ENCODE data around the gene NUDT4B.
"Not testable (repeated sequence)": the region's sequence is repeated elsewhere in the genome, so short reads cannot be mapped to it uniquely, and the experiment has no call there.

The NUDT4B gene

DNA sequence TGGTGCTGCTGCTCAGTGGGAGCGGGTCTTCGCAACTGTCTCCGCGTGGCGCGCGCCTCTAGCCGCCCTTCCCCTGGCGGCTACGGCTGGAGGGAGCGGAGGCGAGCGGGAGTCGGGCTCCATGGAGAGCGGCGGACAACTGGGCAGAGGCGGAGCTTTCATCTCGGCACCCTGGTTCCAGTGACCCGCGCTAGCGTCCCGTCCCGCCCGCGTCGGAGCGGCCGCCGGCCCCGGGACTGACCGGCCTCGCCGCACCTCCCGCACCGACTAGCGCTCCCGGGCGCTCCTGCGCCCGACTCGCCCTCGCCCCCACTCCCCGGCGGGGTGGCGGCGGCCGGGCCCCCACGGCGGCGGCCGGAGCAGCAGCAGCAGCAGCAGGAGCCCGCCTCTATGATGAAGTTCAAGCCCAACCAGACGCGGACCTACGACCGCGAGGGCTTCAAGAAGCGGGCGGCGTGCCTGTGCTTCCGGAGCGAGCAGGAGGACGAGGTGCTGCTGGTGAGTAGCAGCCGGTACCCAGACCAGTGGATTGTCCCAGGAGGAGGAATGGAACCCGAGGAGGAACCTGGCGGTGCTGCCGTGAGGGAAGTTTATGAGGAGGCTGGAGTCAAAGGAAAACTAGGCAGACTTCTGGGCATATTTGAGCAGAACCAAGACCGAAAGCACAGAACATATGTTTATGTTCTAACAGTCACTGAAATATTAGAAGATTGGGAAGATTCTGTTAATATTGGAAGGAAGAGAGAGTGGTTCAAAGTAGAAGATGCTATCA is at the start of gene NUDT4B:
Gene NUDT4B (plus strand): TSS at position 212 of the 772 bp plus-strand sequence. CDS start 179 bp downstream, at position 391.
- not testable (repeated sequence) for DNase-seq (ENCODE audit: low read depth)

DNA sequence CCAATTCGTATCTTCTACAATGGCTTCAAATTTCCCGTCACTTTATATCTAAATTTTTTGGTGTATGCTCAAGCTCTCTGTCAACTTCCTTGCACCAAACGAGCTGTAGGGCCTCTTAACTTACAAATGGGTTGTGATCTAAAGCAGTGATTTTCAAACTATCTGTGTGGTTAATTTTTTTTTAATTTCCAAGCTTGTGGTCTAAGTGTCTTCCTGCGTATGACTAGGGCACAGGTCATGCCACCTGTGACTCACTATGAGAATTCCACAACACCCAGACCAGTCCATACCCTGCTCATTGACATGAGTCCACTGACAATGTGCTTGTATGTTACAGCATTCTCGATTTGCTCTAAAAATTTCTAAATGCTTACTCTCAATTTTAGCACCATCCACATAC is 49.2 kb upstream of the NUDT4B start:
- DNase-seq (ENCODE audit: low read depth), result not testable (repeated sequence)

DNA sequence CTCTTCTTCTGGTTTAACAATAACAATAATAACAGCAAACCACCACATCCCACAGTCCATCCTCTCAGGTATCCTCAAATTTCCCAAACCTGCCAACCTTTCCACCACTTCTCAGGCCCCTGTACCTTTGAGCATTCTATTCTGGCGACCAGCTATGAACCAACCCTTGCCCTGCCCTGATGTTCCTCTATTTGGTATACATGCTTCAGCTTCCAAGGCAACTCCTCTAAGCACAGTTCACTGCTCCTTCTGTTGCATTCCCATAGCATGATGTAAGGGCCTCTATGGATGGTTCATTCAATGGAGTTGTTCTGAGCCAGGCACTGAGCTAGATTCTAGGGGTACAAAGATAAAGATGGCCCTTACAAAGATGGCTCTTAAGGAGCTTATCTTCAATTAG is 46.3 kb upstream of the NUDT4B start:
- DNase-seq (ENCODE audit: low read depth), result not testable (repeated sequence)

DNA sequence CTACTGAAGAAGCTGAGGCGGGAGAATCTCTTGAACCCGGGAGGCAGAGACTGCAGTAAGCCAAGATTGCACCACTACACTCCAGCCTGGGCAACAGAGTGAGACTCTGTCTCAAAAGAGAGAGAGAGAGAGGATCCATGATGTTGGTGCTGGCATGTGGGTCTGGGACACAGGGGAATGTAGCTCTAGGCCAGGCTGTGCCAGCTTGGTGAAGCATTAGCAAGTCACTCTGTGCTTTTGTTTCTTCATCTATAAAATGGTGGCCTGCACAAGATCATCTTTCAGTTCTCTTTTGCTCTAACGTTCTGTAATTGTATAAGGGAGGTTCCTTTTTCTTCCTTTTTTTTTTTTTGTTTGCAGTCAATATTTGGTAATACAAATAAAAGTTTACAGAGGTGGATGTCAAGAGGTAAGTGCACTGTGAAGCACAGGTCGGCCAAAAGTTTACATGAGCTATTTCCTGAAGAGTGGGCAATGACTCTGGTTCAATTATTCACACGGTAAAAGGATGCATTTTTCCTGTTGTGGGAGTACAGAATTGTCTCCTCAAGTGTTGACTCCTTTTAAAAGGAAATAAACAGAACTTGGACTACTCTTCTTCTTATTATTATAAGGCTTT is 44.5 kb upstream of the NUDT4B start:
- DNase-seq (ENCODE audit: low read depth), result not testable (repeated sequence)

DNA sequence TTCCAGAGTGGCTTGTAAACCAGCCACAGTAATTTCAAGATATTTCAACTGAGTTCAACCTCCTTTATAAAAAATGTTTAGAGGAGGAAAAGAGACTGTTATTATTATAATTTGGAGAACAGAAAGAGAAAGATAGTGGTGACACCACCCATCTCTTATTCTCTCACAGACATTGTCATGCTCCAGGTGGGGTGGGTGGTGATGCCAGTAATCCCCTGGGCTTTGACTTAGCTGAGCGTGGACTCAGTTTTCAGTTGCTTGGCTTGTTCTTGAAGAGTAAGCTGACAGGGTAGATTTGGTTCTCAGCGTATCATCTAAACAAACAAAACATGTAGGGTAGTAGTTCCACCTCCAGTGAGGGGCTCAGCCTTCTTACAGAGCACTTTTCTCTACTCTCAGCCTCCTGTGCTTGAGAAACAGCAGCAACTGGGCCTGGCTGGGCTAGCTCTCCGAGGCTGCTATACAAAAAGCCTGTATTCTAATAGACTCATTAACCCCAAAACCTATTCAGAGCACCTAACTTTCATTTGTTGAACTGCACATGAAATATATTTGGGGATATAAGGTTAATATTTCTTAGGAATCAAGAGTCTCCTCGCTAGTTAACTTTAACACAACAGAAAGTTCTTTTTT is 43.1 kb upstream of the NUDT4B start:
- not testable (repeated sequence) for DNase-seq (ENCODE audit: low read depth)

DNA sequence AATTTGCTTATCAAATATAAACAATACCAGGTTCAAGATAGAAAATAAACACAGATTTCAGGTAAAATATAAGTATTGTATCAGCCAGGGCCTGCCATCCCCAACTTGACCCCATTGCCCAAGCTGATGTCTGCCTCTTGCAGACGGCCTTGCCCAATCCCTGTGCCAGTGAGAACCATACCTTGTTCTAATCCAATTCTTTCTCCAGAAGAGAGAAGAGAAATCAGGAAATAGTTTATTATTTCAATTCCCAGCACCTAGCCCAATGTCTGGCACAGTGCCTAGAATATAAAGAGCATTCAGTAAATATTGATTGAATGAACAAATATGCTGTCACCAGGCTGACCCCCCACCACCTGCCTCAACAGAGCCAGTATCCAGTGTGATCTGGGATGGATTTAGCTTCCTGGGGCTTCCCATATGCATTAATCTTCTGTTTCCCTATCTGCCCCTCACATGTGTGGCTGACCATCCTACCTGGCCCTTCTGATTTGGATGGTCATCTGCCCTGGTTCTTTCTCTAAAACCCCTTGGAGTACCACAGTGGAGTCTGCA is 39.7 kb upstream of the NUDT4B start:
- not testable (repeated sequence) for DNase-seq (ENCODE audit: low read depth)

DNA sequence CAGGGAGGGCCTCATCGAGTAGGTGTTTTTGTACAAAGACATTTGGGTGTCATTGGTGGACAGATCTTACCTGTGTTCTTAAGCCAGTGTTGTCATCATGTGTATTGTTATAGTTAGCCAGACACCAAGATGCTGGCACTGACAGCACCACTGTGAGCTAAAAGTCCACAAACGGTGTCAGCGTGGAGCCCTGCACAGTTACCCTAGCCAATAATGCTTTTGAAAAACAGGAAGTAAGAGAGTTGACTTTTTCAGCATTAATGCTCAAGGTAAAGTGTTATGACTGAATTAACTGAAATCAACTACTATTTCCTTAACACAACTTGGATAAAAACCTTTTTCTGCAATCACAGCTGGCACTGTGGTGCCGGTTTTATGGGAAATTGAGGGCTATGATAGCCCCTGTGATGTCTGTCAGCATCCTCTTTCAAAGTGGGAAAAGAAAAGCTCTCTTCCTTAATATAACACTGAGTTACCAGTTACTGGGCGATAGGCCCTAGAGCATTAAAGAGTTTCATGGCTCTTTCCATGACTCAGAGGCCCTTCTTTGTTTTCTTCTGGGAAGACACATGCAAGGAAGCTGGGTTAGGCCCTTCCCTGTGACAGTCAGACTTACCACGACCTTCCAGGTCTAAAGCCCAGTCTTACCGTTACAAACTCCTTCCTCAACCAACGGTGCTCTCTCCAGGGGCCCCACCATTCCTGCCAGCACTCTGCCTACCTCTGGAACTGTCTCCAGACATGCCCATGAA is 37.6 kb upstream of the NUDT4B start:
- not testable (repeated sequence) for DNase-seq (ENCODE audit: low read depth)

DNA sequence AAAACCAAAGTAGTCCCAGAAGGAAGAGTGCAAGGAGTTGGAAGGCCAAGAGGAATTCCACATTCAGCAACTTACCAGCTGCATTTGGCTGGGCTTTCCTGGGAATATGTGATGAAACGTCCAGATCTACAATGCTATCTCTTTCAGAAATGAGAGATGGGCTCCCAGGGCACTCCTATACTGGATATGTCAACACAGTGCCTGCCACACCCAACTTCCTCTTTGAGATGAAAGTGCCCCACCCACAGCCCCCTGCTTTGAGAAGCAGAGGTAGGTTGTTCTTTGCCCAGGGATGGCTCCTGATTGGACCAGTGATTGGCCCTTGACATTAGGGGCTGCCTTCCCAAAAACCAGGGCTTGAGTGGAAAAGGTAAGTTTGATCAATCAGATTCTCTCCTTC is 36.2 kb upstream of the NUDT4B start:
- not testable (repeated sequence) for DNase-seq (ENCODE audit: low read depth)

DNA sequence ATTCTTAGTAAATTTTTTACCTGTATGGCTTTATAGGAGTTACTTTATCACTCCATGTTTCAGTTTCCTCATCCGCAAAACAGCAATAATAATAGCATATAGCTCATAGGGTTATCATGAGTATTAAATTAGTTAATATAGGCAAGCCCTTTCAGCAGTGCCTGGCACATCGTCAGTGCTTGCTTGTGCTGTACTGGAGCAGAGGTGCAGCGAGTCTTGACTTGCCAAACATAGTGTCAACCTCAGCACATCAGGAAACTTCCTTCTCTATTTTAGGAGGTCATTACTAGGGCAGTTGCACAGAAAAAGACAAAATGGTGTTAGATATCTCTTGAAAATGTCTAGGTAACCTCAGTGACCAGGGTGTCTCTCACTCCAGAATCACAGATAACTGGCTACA is 33.1 kb upstream of the NUDT4B start:
- not testable (repeated sequence) for DNase-seq (ENCODE audit: low read depth)

DNA sequence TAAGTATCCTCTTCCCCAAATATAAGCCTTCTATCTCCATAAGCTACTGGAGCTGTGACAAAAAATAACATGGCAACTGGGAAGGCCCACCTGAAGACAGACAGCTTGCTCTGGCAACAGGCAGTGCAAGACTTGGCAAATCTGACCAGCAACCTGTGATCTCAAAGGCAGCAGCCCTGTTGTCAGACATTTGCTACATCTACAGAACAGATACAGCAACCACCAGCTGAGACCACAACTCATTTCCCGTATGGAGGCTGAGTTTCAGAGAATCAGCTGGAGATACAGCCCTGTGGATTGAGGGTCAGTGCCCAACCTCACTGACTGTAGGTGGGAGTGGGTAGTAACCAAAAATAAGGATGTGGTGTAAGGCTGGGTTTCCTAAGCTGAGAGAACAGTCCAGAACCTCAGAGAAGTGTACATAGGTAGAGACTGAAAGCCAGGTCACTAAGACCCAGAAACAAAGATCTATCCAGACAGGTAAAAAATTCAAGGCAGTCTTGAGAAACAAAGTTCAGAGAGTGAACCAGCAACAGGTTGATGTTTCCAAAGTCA is 31.5 kb upstream of the NUDT4B start:
- not testable (repeated sequence) for DNase-seq (ENCODE audit: low read depth)

DNA sequence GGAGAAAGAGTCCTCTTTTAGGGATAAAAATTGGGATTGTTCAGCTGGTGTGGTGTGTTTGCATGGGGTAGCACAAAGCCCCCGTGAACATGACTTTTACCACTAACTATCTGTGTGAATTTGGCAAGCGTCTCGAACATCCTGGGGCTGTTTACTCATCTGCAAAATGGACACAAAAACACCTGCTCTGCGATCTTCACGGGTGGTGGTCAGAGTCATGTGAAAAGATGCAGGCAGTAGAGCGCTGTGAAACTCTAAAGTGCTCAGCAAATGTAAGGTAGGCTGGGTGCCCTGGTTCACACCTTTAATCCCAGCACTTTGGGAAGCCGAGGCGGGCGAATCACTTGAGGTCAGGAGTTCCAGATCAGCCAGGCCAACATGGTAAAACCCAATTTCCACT is 27.7 kb upstream of the NUDT4B start:
- DNase-seq (ENCODE audit: low read depth), result not testable (repeated sequence)

DNA sequence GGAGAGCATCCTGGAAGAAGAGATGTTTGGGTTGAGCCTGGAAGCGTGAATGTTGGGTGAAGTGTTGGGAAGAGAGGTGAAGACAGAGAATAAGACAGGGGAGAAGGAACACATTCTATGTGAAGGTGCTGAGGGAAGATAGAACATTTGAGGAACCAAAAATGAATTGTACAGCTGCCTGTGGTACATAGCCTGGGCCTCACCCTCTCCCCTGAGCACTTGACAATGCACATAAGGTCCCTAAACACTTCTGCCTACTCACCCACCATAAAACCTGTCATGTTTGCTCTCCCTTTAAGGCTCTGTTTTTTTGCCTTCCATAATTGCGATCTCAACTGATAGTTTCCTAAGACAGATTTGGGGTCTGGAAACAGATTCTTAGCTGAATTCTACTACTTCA is 25.8 kb upstream of the NUDT4B start:
- DNase-seq (ENCODE audit: low read depth), result not testable (repeated sequence)

DNA sequence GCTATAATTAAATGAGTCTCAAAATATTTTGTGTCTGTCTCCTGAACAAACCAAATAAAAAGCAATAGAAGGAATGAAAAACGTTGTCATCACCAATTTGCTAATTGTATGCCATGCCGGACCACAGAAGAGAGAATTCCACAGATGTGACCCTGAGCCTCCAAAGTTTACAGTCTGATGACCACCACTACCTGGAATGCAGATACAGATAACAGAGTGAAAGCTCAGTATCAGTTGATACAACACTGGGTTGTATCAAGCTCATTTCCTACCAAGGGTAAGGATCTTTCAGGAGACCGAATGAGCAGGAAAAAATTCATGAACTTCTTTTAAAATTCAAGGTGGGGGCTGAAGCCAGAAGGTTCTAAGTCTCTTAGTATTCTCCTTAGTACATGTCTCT is 25.1 kb upstream of the NUDT4B start:
- not testable (repeated sequence) for DNase-seq (ENCODE audit: low read depth)

DNA sequence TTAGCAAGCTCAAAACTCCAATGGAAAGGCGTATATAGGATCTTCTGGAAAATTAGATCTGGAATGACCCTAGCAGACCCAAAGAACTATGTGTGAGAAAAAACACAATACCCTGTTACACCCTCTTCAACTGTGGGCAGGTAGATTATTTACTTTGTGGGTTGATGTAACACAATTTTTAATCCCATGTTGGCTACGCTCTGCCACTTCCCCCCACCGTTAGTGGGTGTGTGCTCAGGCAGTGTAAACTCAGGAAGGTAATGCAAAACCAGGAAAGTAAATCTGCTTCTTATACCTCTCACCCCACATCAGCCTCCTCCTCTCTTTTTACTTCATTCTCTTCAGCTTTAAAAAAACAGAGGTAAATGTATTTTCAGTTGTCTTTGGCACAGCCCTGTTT is 23.7 kb upstream of the NUDT4B start:
- DNase-seq (ENCODE audit: low read depth), result not testable (repeated sequence)

DNA sequence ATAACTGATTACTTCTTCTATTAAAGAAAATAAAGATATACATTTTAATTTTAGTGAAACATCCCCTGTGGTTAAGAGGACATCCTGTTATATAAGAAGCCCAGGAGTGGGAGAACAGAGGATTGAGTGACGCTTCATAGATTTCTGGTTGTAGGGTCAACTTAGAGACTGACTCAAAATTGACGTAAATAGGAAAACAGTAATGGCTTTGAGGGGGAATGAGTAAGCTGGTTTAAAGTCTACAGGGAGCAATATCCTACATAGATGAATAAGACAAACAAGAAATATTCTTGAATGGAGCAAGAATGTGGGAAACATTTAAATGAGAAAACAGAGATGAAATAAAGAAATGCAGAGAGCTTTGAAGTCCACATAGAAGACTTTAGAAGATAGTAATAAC is 20.7 kb upstream of the NUDT4B start:
- not testable (repeated sequence) for DNase-seq (ENCODE audit: low read depth)

DNA sequence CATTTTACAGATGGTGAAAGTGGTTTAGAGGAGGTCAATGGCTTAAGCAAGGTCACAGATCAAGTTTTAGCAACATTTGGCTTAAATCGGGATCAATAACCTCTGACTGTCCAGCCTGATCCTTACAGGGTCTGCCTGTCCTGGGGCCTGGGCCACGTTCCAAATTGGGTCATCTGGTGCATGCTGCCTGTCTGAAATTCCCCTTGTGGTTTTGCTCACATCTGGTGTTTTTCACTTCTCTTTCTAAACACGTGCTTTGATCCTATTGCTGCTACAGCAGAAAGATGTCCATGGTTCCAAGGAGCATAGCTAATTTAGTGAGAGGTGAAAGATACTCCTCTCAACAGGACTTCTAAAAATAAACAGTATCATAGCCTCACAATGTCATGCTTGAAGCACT is 19.4 kb upstream of the NUDT4B start:
- not testable (repeated sequence) for DNase-seq (ENCODE audit: low read depth)

DNA sequence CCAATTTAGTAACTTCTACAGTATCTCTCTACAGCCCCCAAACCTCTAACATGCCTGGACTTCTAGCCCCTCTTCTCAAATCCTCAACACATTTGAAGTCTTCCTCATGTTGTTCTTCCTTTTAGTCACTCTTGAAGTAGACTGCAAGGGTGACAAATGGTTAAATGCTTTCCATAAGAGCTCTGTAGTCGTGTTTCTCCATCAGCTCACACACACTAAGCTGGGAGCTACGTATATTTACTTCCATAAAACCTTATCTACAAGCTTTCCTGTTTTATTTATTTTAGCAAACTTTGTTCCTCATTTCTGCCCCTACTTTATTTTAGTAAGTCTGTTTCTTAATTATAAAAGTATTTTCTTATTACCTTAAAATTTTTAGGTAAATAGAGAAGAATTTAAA is 19.0 kb upstream of the NUDT4B start:
- DNase-seq (ENCODE audit: low read depth), result not testable (repeated sequence)

DNA sequence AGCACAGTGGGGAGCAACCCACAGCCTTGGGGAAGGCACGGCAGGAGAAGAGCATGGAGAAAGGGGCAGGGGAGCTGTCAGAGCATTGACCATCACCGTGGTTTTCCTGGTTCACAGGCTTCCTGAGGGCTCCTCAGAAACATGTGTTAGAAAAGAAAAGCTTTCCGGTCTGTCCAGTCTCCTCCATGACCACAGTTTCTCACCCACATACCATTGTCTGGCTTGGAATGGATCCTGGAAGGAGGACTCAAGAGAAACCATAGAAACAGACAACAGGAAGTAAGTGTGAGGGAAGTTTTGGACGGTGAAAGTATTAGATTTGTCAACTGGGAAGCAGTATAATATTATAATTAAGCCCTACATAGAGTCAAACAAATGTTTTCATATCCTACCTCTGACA is 16.3 kb upstream of the NUDT4B start:
- not testable (repeated sequence) for DNase-seq (ENCODE audit: low read depth)

DNA sequence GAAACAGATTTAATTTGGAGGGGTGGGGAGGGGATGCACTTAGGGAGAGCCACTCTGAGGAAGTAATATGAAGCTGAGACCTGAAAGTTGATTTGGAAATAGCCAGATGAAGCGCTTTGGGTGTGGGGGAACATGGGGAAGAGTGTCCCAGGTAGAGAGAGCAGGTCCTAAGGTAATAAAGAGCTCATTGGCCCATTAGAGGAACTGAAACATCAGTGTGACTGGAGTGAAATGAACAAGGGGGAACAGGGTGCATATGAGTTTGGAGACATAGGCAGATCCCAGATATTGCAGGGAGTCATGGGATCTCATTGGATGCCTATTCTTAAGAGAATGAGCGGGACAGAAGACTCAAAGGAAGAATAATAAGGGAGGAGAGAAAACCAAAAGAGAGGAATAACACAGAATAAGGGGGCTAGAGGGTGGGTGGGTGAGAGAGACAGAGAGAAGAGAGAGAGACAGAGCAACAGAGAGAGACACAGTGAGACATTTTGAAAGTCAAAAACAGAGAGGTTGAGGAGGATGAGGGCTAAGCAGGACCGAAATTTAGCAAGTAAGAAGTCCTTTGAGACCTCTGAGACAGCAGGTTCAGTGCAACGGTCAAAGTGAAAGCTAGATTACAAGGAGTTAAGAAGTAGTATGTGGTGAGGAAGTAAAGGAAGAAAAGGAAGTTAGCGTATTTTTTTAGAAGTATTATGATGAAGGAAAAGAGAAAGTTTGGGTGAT is 14.8 kb upstream of the NUDT4B start:
- not testable (repeated sequence) for DNase-seq (ENCODE audit: low read depth)

DNA sequence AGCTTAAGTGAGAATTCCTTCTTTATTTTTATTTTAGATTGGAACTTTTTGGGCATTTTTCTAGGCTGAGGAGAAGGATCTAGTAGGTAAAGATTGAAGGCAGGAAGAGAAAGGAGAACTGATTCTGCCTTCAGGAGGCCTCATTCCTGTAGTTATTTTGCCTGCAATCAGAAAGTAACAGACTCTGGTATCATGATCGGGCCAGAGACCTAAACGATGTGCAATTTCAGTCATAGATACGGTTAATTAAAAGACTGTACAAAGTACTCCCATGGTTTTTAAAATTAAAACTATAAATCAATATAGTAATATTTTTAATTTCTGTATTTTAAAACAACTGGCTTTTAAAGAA is 14.3 kb upstream of the NUDT4B start:
- DNase-seq (ENCODE audit: low read depth), result not testable (repeated sequence)

DNA sequence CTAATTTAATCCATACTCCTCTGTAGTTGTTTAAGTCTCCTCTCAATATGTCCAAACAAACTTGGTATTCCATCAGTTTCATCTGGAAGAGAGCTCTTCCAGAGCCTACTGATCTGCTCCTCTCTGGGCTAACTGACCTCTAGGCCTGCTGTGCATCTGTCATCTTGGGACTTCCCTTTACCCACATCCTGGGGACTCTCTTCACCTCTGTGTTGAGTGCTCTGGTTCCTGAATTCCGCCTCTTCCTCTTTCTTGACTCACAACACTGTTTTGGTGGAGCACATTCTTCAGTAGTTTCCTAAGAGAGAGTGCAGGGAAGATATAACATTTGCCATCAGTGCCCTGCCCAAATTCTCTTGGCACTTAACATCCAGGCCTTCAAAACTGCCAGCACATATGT is 13.0 kb upstream of the NUDT4B start:
- DNase-seq (ENCODE audit: low read depth), result not testable (repeated sequence)
